Activated T-helper 9 cell treated with anti-CD3 and anti-CD28 coated beads, Interleukin-2, amount 50 U/mL, for 16 hours (primary cell): ENCODE results near the gene EXOC6B.

ENCODE experiments used
- DNase-seq: peaks from one replicate; pipeline ENCODE4 v3.0.0-alpha.2; 2020; ENCODE audit warnings: low read depth

Gene EXOC6B

GRCh38 chr2:72350852-72351251, 475.0 kb downstream of the EXOC6B start:
- DNase-seq: no peak

- no peak for DNase-seq
Observed at GRCh38 chr2:72349016-72349415, 476.8 kb downstream of the EXOC6B start.

- DNase-seq: no peak
Observed at GRCh38 chr2:72347081-72347480, 478.8 kb downstream of the EXOC6B start.

- DNase-seq: no peak
Observed at GRCh38 chr2:72341639-72342038, 484.2 kb downstream of the EXOC6B start.

- no peak for DNase-seq
Observed at GRCh38 chr2:72340665-72341064, 485.2 kb downstream of the EXOC6B start.

- no peak for DNase-seq
Observed at GRCh38 chr2:72338076-72338475, 487.8 kb downstream of the EXOC6B start.

- DNase-seq: no peak
Observed at GRCh38 chr2:72332720-72333119, 493.1 kb downstream of the EXOC6B start.

- no peak for DNase-seq
Observed at GRCh38 chr2:72330652-72331051, 495.2 kb downstream of the EXOC6B start.

GRCh38 chr2:72326759-72327158, 499.1 kb downstream of the EXOC6B start:
- no peak for DNase-seq

- DNase-seq: no peak
Observed at GRCh38 chr2:72325592-72326422, 500.0 kb downstream of the EXOC6B start.

- no peak for DNase-seq
Observed at GRCh38 chr2:72316774-72317173, 509.1 kb downstream of the EXOC6B start.

- DNase-seq: no peak
Observed at GRCh38 chr2:72300147-72300684, 525.6 kb downstream of the EXOC6B start.

GRCh38 chr2:72293620-72294019, 532.2 kb downstream of the EXOC6B start:
- DNase-seq: no peak

- no peak for DNase-seq
Observed at GRCh38 chr2:72292433-72292832, 533.4 kb downstream of the EXOC6B start.

- no peak for DNase-seq
Observed at GRCh38 chr2:72291059-72291458, 534.8 kb downstream of the EXOC6B start.

- DNase-seq: no peak
Observed at GRCh38 chr2:72289736-72290135, 536.1 kb downstream of the EXOC6B start.

GRCh38 chr2:72289283-72289682, 536.5 kb downstream of the EXOC6B start:
- no peak for DNase-seq

GRCh38 chr2:72278046-72278445, 547.8 kb downstream of the EXOC6B start:
- no peak for DNase-seq

GRCh38 chr2:72276876-72277275, 549.0 kb downstream of the EXOC6B start:
- no peak for DNase-seq

GRCh38 chr2:72276356-72276755, 549.5 kb downstream of the EXOC6B start:
- DNase-seq: no peak

- no peak for DNase-seq
Observed at GRCh38 chr2:72275084-72275483, 550.7 kb downstream of the EXOC6B start.

GRCh38 chr2:72274380-72274797, 551.4 kb downstream of the EXOC6B start:
- no peak for DNase-seq

- DNase-seq: no peak
Observed at GRCh38 chr2:72273384-72273783, 552.4 kb downstream of the EXOC6B start.
